OCI-LY1 (cell line): ENCODE measurements around the gene FBXO41.
"Not testable (repeated sequence)": the region's sequence is repeated elsewhere in the genome, so short reads cannot be mapped to it uniquely, and the experiment has no call there.

Experiments
- H2AFZ ChIP-seq: fragments of 200-600 bp; sonication (generic), shearing (Covaris generic); 2 replicates; pipeline ENCODE4 v1.6.0; 2014; ENCODE audit warnings: antibody characterized with exemption, mild to moderate bottlenecking, low read length
- H3F3A ChIP-seq: fragments of 200-600 bp; sonication (generic), shearing (Covaris generic); 2 replicates; pipeline ENCODE4 v1.6.0; 2014; ENCODE audit warnings: mild to moderate bottlenecking, antibody characterized with exemption, low read length, moderate library complexity; ENCODE audit not compliant: insufficient read depth
- H3K27ac ChIP-seq: fragments of 200-600 bp; sonication (generic); 2 replicates; pipeline ENCODE4 v1.5.1; 2014; ENCODE audit warnings: low read length, mixed run types, mild to moderate bottlenecking, low read depth; ENCODE audit not compliant: poor library complexity, severe bottlenecking
- H3K27me3 ChIP-seq: fragments of 200-600 bp; sonication (generic); 2 replicates; pipeline ENCODE4 v1.6.0; 2014; ENCODE audit warnings: antibody characterized with exemption, mild to moderate bottlenecking, low read length, moderate library complexity; ENCODE audit not compliant: insufficient read depth
- H3K36me3 ChIP-seq: fragments of 200-600 bp; sonication (generic); 2 replicates; pipeline ENCODE4 v1.6.1; 2014; ENCODE audit warnings: mild to moderate bottlenecking, antibody characterized with exemption, low read length, moderate library complexity, mixed read lengths; ENCODE audit not compliant: insufficient read depth
- H3K4me1 ChIP-seq: fragments of 200-600 bp; sonication (generic); 2 replicates; pipeline ENCODE4 v1.5.1; 2014; ENCODE audit warnings: mild to moderate bottlenecking, low read length, moderate library complexity; ENCODE audit not compliant: insufficient read depth, severe bottlenecking
- H3K4me2 ChIP-seq: fragments of 200-600 bp; sonication (generic), shearing (Covaris generic); 2 replicates; pipeline ENCODE4 v1.6.1; 2014; ENCODE audit warnings: low read length
- H3K4me3 ChIP-seq: fragments of 200-600 bp; sonication (generic); 2 replicates; pipeline ENCODE4 v1.5.1; 2014; ENCODE audit warnings: low read length, low read depth, mild to moderate bottlenecking, mixed read lengths; ENCODE audit not compliant: poor library complexity, severe bottlenecking
- H3K79me2 ChIP-seq: fragments of 200-600 bp; shearing (Covaris generic); 2 replicates; pipeline ENCODE4 v1.6.1; 2016; ENCODE audit warnings: mixed run types, low read length, mixed read lengths; ENCODE audit not compliant: insufficient read depth
- H3K9ac ChIP-seq: fragments of 200-600 bp; sonication (generic), shearing (Covaris generic); 2 replicates; pipeline ENCODE4 v1.6.1; 2014; ENCODE audit warnings: mild to moderate bottlenecking, low read length, mixed read lengths
- H3K9me2 ChIP-seq: fragments of 200-600 bp; sonication (generic), shearing (Covaris generic); 2 replicates; pipeline ENCODE4 v1.6.1; 2014; ENCODE audit warnings: low read depth, mild to moderate bottlenecking, low read length, mixed read lengths
- H3K9me3 ChIP-seq: fragments of 200-600 bp; shearing (Covaris generic); 2 replicates; pipeline ENCODE4 v1.6.1; 2014; ENCODE audit warnings: low read length, mixed read lengths
- H4K20me1 ChIP-seq: fragments of 200-600 bp; sonication (generic), shearing (Covaris generic); 2 replicates; pipeline ENCODE4 v1.6.0; 2016; ENCODE audit warnings: mild to moderate bottlenecking, low read length; ENCODE audit not compliant: insufficient read depth
- EZH2 ChIP-seq: fragments of 200-600 bp; sonication (generic), shearing (Covaris generic); IDR thresholded peaks from 2 replicates; pipeline ENCODE4 v1.8.0; 2017; ENCODE audit warnings: borderline replicate concordance, mixed run types, mild to moderate bottlenecking, antibody characterized with exemption, low read length, moderate library complexity, mixed read lengths
- TF ChIP-seq, protein P1 (sequence below): fragments of 200-600 bp; sonication (generic), shearing (Covaris generic); IDR thresholded peaks from 2 replicates; pipeline ENCODE4 v1.5.1; 2017; ENCODE audit warnings: mild to moderate bottlenecking, antibody characterized with exemption, low read length, moderate library complexity, mixed read lengths

The FBXO41 gene

GRCh38 chr2:73264332-73264606 is 20.0 kb downstream of the FBXO41 start:
- H3K27me3 ChIP-seq = no peaks in the 10 kb centered on the region
- no peaks in the 10 kb centered on the region for H4K20me1 ChIP-seq
- peaks cover 74% of the 10 kb centered on the region for H3K36me3 ChIP-seq

DNA sequence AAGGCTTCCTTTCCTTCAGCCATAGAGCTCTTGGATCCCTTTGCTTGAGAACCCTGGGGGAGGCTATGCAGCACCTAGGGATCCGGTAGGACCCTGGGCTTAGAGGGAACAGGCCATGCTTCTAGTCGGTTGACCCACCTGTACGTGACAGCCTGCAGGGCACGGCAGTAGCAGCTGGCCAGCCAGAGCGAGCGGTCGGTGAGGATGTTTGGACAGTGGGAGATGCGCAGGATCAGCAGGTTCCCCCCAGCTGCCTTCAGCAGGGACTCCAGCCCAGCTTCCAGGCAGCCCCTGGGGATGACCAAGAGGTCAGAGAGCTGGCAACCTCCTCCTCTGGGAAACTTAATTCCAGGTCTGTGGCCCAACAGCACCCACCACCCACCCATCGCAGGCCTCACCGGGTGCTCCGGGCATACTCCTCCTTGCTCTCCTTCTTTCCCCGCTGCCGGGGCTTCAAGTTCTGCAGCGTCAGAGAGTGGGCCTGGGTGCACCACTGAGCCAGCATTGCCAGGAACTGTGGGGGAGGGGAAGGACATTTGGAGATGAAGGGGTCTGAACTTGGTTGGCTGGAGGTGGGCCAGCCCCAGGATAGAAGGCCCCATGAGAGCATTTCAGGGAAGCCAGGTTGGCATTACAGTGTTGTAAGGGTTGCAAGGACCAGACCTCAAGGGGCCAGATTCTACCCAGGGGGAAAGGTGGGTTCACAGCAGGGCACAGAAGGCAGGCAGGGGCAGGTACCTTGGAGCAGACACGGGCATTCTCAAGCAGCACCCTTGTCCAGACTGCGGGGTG is 20.5 kb downstream of the FBXO41 start:
- TF ChIP-seq, protein P1, sequence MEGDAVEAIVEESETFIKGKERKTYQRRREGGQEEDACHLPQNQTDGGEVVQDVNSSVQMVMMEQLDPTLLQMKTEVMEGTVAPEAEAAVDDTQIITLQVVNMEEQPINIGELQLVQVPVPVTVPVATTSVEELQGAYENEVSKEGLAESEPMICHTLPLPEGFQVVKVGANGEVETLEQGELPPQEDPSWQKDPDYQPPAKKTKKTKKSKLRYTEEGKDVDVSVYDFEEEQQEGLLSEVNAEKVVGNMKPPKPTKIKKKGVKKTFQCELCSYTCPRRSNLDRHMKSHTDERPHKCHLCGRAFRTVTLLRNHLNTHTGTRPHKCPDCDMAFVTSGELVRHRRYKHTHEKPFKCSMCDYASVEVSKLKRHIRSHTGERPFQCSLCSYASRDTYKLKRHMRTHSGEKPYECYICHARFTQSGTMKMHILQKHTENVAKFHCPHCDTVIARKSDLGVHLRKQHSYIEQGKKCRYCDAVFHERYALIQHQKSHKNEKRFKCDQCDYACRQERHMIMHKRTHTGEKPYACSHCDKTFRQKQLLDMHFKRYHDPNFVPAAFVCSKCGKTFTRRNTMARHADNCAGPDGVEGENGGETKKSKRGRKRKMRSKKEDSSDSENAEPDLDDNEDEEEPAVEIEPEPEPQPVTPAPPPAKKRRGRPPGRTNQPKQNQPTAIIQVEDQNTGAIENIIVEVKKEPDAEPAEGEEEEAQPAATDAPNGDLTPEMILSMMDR = no peak
- TF ChIP-seq EZH2 = no peak
- Histone ChIP-seq H3K79me2 (no peaks in the 10 kb centered on the region), H4K20me1 (no peaks in the 10 kb centered on the region)

More at GRCh38 chr2:73264332-73264606, 20.0 kb downstream of the FBXO41 start:
- Histone ChIP-seq H3K79me2 (no peaks in the 10 kb centered on the region), H3K27ac (no peak overlapping the region), H3K4me3 (no peak overlapping the region), H3K4me1 (no peaks in the 10 kb centered on the region), H3K4me2 (no peak overlapping the region), H2AFZ (no peak overlapping the region), H3K9me3 (no peaks in the 10 kb centered on the region), H3K9ac (no peak overlapping the region), H3K9me2 (no peaks in the 10 kb centered on the region), H3F3A (no peaks in the 10 kb centered on the region)
- TF ChIP-seq, protein P1 = no peak
- no peak for TF ChIP-seq EZH2

GRCh38 chr2:73262691-73263429 is 21.4 kb downstream of the FBXO41 start:
- H3K79me2 ChIP-seq, H3K9me2 ChIP-seq, H3K9ac ChIP-seq, H3K9me3 ChIP-seq, H2AFZ ChIP-seq, H3K4me3 ChIP-seq, H3K27ac ChIP-seq, H3F3A ChIP-seq, H3K27me3 ChIP-seq, H4K20me1 ChIP-seq, H3K4me1 ChIP-seq, H3K4me2 ChIP-seq: not testable (repeated sequence)
- peaks cover 80% of the 10 kb centered on the region for H3K36me3 ChIP-seq

More for the DNA sequence above, 20.5 kb downstream of the FBXO41 start:
- Histone ChIP-seq H3K4me2 (no peak overlapping the region), H3F3A (no peaks in the 10 kb centered on the region), H3K36me3 (peaks cover 79% of the 10 kb centered on the region), H2AFZ (no peak overlapping the region), H3K4me3 (no peak overlapping the region), H3K4me1 (no peaks in the 10 kb centered on the region), H3K27me3 (no peaks in the 10 kb centered on the region), H3K9me3 (no peaks in the 10 kb centered on the region), H3K9me2 (no peaks in the 10 kb centered on the region), H3K9ac (no peak overlapping the region), H3K27ac (no peak overlapping the region)
